ENCODE results near the gene NTN1. TPM values are rescaled to one million over a fixed set of nuclear protein-coding genes. Genes with fewer than 3 reads are reported as not detected.

Gene NTN1
- total RNA-seq, 3 donors from 2014 or later: 2.2 to 3.7 (median 3.3) TPM

DNA sequence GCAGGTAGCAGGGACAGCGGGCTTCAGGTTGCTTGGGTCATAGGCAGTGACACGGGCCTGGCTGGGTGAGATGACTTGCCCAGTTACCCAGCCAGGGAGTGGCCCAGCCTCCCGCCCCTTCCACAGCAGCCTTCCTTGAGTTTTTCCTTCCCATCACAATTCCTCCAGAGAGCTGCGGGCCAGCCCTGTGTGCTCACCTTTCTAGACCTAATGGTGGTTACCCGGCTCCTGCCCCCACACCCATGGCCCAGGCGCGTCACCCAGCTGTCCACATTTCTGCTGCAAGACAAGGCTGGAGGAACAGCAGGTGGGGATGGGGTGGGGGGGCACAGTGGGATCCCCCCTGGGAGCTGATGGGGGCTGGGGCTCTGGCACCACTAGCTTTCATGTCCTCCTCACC, 203.2 kb downstream of the NTN1 start:
- no peaks in the 10 kb centered on the region for H3K27me3 ChIP-seq
- H3K36me3 ChIP-seq: no peaks in the 10 kb centered on the region
- intact Hi-C loops (cut with DNase I; ENCODE audit: low total_unique reads): no loop called here
- TF ChIP-seq, protein P1, sequence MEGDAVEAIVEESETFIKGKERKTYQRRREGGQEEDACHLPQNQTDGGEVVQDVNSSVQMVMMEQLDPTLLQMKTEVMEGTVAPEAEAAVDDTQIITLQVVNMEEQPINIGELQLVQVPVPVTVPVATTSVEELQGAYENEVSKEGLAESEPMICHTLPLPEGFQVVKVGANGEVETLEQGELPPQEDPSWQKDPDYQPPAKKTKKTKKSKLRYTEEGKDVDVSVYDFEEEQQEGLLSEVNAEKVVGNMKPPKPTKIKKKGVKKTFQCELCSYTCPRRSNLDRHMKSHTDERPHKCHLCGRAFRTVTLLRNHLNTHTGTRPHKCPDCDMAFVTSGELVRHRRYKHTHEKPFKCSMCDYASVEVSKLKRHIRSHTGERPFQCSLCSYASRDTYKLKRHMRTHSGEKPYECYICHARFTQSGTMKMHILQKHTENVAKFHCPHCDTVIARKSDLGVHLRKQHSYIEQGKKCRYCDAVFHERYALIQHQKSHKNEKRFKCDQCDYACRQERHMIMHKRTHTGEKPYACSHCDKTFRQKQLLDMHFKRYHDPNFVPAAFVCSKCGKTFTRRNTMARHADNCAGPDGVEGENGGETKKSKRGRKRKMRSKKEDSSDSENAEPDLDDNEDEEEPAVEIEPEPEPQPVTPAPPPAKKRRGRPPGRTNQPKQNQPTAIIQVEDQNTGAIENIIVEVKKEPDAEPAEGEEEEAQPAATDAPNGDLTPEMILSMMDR (IDR thresholded peaks at IDR 0.05): no peak
- no peak for TF ChIP-seq POLR2AphosphoS5 (IDR thresholded peaks at IDR 0.05)
- no peak for TF ChIP-seq POLR2A (IDR thresholded peaks at IDR 0.05)
- no peaks in the 10 kb centered on the region for H3K9me3 ChIP-seq
- H3K4me3 ChIP-seq: no peak overlapping the region
- H3K4me1 ChIP-seq: no peaks in the 10 kb centered on the region
- no peak overlapping the region for H3K27ac ChIP-seq
- DNase-seq (ENCODE audit: low spot score in 2 of 2): no peak

DNA sequence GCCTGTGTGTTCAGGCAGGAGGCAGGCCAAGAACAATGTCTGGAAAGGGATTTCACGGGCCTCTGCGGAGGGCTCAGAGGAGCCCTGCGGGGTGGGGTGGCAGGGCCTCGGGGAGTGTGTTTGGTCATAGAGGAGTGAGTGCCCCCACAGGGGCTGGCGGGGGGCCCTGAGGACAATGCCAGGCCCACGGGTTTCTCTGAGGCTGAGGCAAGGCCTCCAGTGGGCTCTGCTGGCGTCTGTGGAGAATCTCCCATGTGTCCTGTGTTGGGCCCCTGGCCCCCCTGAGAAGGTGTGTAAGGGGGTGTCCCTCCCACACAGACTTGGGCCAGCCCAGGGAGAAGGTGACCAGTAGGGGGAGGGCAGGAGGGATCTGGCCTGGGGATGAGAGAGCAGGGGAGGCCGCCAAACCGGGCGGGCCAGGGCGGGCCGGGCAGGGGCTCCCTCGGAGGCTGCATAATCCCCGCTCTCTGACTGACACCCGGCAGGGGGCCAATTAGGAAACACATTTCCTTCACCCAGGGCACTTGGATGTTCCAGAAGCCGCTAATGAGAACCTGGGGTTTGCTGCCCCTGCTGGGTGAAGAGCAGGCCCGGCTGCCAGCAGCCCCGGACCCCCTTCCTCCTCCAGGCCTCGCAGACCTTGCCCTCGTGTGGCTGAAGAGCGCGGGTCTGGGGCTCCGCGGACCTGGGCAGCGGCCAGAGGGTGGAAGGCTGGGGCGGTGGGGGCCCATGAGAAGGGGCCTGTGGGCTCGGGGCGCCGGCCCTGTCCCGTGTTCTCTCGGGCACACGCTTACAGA, 204.2 kb downstream of the NTN1 start:
- Histone ChIP-seq H3K9me3 (no peaks in the 10 kb centered on the region), H3K27ac (no peak overlapping the region), H3K27me3 (no peaks in the 10 kb centered on the region), H3K4me1 (no peaks in the 10 kb centered on the region), H3K4me3 (no peak overlapping the region), H3K36me3 (no peaks in the 10 kb centered on the region)
- TF ChIP-seq, protein P1 (IDR thresholded peaks at IDR 0.05): no peak
- TF ChIP-seq POLR2AphosphoS5 (IDR thresholded peaks at IDR 0.05) (no peak), POLR2A (IDR thresholded peaks at IDR 0.05) (no peak)
- no peak for DNase-seq (ENCODE audit: low spot score in 2 of 2)
- intact Hi-C loops (cut with DNase I; ENCODE audit: low total_unique reads): no loop called here

DNA sequence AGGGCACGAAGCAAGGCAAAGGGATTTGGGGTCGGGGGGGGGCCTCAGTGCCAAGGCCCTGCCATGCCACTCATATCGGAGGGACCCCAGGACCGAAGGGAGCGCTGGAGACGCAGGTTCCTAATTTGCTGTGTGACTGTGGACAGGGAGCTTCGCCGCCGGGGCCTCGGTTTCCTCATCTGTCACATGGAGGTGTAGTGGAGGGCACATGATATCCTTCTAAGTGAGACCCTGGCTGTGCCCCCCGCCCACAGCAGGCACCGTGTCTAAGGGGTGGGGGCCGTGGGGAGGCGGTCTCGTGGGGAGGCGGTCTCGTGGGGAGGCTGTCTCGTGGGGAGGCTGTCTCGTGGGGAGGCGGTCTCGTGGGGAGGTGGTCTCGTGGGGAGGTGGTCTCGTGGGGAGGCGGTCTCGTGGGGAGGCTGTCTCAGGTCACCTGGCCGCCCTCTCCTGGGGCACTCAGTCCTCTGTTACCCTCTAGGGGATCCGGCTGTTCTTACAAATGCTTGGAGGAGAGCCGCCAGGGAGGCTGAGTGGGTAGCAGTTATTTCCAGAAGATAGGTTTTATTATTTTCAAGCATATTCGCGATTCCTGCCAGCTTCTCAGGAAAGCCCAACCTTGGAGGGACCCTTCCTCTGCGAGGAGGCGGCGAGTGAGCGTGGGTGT, 205.0 kb downstream of the NTN1 start:
- no peak for TF ChIP-seq POLR2AphosphoS5 (IDR thresholded peaks at IDR 0.05)
- TF ChIP-seq POLR2A (IDR thresholded peaks at IDR 0.05): no peak
- TF ChIP-seq, protein P1 (IDR thresholded peaks at IDR 0.05): no peak
- no peak overlapping the region for H3K27ac ChIP-seq
- no peaks in the 10 kb centered on the region for H3K36me3 ChIP-seq
- H3K4me1 ChIP-seq: no peaks in the 10 kb centered on the region
- peak overlapping the region in 1 of 3 donors; percentile 22 for H3K4me3 ChIP-seq
- no peak for DNase-seq (ENCODE audit: low spot score in 2 of 2)
- intact Hi-C loops (cut with DNase I; ENCODE audit: low total_unique reads): no loop called here
- H3K9me3 ChIP-seq: no peaks in the 10 kb centered on the region
- H3K27me3 ChIP-seq: no peaks in the 10 kb centered on the region

DNA sequence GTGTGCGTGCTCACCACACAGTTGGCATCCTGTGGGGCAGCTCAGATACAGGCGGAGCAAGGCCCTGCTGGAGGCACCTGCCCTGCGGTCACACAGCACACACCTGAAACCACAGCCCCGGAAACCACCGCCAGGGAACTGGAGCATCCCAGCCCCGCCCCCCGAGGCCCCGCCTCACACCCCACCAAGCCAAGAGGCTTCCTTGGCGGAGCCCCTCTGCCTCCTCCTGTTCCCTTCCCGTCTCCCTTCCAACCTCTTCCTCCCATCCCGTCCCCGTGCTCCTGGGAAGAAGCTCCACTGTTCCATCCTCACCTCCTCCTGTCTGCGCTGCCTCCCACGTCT, 205.5 kb downstream of the NTN1 start:
- H3K4me1 ChIP-seq: no peaks in the 10 kb centered on the region
- no peak for DNase-seq (ENCODE audit: low spot score in 2 of 2)
- H3K27ac ChIP-seq: no peak overlapping the region
- H3K27me3 ChIP-seq: no peaks in the 10 kb centered on the region
- peak overlapping the region in 1 of 3 donors; percentile 22 for H3K4me3 ChIP-seq
- intact Hi-C loops (cut with DNase I; ENCODE audit: low total_unique reads): no loop called here
- H3K36me3 ChIP-seq: no peaks in the 10 kb centered on the region
- no peak for TF ChIP-seq POLR2AphosphoS5 (IDR thresholded peaks at IDR 0.05)
- TF ChIP-seq, protein P1 (IDR thresholded peaks at IDR 0.05): no peak
- TF ChIP-seq POLR2A (IDR thresholded peaks at IDR 0.05): no peak
- no peaks in the 10 kb centered on the region for H3K9me3 ChIP-seq

DNA sequence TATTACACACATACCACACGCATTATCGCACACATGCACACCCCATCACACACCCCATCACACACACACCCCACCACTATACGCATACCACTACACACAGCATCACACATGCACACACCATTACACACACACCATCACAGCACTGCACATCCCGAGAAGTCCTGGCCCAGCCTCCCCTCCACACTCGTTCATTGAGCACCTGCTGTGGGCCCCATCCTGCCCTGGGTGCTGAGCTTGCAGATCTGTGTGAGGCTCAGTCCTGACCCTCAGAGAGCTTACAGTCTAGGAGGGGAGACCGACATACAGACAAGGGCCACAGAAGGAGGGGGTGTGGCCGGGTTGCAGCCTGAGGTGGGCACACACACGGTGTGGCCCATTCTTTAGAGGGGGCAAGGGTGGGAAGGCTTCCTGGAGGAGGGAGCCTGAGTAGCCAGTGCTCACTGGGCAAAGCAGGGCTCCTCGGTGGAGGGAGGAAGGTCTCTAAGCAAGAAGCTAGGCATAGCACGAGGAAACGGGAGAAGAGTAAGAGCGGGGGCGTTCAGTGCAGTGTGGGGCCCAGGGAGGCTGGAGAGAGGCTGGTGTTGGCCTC, 206.6 kb downstream of the NTN1 start:
- no peak overlapping the region for H3K4me3 ChIP-seq
- no peaks in the 10 kb centered on the region for H3K36me3 ChIP-seq
- no peak for DNase-seq (ENCODE audit: low spot score in 2 of 2)
- intact Hi-C loops (cut with DNase I; ENCODE audit: low total_unique reads): no loop called here
- peak overlapping the region in 1 of 2 donors; percentile 50 for H3K27ac ChIP-seq
- TF ChIP-seq POLR2A (IDR thresholded peaks at IDR 0.05): no peak
- TF ChIP-seq, protein P1 (IDR thresholded peaks at IDR 0.05): no peak
- no peak for TF ChIP-seq POLR2AphosphoS5 (IDR thresholded peaks at IDR 0.05)
- H3K4me1 ChIP-seq: no peaks in the 10 kb centered on the region
- no peaks in the 10 kb centered on the region for H3K27me3 ChIP-seq
- no peaks in the 10 kb centered on the region for H3K9me3 ChIP-seq

Data from breast epithelium (tissue), 4 donors.